Measurements from ENCODE around the gene CCDC13. TPM values are rescaled to one million over a fixed set of nuclear protein-coding genes. Genes with fewer than 3 reads are reported as not detected.

The CCDC13 gene
- total RNA-seq, 1 experiment from 2014 or later: 0.82 TPM

DNA sequence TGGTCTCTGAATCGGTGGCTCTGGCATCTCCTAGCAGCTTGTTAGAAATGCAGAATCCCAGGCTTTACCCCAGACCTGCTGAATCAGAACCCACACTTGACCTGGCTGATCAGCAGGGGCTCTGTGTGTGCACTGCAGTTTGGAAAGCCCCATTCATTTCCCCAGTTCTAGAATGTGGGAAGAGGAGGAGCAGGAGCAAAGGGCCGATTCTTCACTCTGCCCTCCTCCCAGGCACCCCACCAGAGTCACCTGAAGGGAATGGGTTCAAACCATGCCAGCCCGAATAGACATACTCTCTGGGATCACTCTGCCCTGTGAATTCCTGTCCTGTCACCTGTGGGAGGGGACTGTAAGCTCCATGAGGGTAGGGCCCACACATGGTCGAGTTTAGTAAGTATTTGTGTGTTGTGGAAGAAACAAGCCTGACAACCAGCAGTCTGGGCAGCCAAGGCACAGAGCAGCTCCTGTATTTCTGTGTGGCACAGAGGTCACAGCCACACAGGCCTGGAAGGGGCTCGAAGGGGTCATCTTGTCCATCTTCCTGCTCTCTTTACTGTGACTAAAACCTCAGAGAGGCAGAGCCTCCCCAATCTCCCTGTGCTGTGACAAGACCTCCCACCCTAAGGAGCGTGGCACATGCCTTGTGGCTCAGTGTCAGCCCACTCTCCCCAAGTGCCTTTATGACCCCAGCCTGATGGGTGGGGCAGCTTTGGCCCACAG lies 41.4 kb downstream of the CCDC13 start:
- Histone ChIP-seq H3K4me1 (ENCODE audit: control insufficient read depth, insufficient read depth, low read length) (no peaks in the 10 kb centered on the region), H3K27ac (ENCODE audit: low read length) (no peak overlapping the region), H3K9me3 (ENCODE audit: control insufficient read depth, insufficient read depth, low read depth, low read length) (no peaks in the 10 kb centered on the region), H3K36me3 (ENCODE audit: control insufficient read depth, insufficient read depth, low read length) (no peaks in the 10 kb centered on the region), H3K27me3 (ENCODE audit: control insufficient read depth, insufficient read depth, low read length) (no peaks in the 10 kb centered on the region), H3K4me3 (ENCODE audit: low read depth in 2 of 2, low read length in 2 of 2) (no peak overlapping the region)
- intact Hi-C loops (cut with micrococcal nuclease; ENCODE audit: unreplicated experiment): no loop called here
- POLR2A ChIA-PET: no interaction called here
- in situ Hi-C loops (cut with HindIII; ENCODE audit: low pct_unique_long_range_greater_than_20kb, low sequenced_read_pairs): no loop called here
- no peak for ATAC-seq
- no TSS peak for BruUV-seq (replicated peaks)
- DNase-seq (ENCODE audit: low read depth, low spot score): no peak
- TF ChIP-seq, protein P1, sequence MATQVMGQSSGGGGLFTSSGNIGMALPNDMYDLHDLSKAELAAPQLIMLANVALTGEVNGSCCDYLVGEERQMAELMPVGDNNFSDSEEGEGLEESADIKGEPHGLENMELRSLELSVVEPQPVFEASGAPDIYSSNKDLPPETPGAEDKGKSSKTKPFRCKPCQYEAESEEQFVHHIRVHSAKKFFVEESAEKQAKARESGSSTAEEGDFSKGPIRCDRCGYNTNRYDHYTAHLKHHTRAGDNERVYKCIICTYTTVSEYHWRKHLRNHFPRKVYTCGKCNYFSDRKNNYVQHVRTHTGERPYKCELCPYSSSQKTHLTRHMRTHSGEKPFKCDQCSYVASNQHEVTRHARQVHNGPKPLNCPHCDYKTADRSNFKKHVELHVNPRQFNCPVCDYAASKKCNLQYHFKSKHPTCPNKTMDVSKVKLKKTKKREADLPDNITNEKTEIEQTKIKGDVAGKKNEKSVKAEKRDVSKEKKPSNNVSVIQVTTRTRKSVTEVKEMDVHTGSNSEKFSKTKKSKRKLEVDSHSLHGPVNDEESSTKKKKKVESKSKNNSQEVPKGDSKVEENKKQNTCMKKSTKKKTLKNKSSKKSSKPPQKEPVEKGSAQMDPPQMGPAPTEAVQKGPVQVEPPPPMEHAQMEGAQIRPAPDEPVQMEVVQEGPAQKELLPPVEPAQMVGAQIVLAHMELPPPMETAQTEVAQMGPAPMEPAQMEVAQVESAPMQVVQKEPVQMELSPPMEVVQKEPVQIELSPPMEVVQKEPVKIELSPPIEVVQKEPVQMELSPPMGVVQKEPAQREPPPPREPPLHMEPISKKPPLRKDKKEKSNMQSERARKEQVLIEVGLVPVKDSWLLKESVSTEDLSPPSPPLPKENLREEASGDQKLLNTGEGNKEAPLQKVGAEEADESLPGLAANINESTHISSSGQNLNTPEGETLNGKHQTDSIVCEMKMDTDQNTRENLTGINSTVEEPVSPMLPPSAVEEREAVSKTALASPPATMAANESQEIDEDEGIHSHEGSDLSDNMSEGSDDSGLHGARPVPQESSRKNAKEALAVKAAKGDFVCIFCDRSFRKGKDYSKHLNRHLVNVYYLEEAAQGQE (IDR thresholded peaks at IDR 0.05; ENCODE audit: insufficient read depth in 1 of 2, low read depth in 2 of 2, low read length in 1 of 2): no peak
- TF ChIP-seq POLR2AphosphoS5 (IDR thresholded peaks at IDR 0.05; ENCODE audit: low read depth, low read length): no peak
- no peak for TF ChIP-seq TCF7L2 (IDR thresholded peaks at IDR 0.05; ENCODE audit: low read depth, low read length)
- TF ChIP-seq SIN3A (IDR thresholded peaks at IDR 0.05; ENCODE audit: borderline replicate concordance, insufficient read depth, low read depth, low read length): no peak
- no peak for TF ChIP-seq CTCF (IDR thresholded peaks at IDR 0.05)
- CTCF ChIA-PET: no interaction called here

DNA sequence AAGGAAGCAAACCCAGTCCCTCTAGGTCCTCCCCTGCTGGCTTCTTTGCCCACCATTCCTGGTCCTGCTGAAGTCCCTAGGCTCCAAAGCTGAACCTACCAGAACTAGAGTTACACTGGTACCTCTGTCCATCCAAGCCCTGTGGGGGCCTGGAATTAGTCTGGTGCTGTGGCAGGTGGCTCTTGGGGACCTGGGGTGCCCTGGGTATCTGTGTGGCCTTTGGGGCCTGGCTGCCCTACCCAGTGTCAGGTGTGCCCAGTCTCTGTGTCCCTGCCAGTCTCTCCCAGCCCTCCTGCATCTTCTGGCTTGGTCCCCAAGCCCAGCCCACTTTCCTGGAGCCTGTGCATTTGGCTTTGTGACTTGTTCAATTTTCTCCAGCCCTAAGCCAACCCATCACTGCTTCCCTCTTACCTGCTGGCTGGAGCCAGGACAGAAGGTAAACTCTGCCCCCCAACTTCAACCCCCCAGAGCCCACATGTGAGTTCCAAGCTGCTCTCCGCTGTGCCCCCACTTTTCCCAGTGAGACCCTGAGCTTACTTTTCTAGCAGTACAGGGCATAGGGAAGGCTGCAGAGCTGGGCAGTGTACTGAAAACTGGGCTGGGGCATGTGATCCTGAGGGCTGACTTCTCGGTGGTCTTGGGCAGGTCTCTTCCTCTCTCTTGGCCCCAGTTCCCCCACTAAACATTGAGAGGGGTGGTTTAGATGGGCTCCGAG lies 42.2 kb downstream of the CCDC13 start:
- H3K27ac ChIP-seq (ENCODE audit: low read length): no peak overlapping the region
- CTCF ChIA-PET: no interaction called here
- in situ Hi-C loops (cut with HindIII; ENCODE audit: low pct_unique_long_range_greater_than_20kb, low sequenced_read_pairs): no loop called here
- no peaks in the 10 kb centered on the region for H3K9me3 ChIP-seq (ENCODE audit: control insufficient read depth, insufficient read depth, low read depth, low read length)
- no peaks in the 10 kb centered on the region for H3K27me3 ChIP-seq (ENCODE audit: control insufficient read depth, insufficient read depth, low read length)
- TF ChIP-seq POLR2AphosphoS5 (IDR thresholded peaks at IDR 0.05; ENCODE audit: low read depth, low read length) (no peak), CTCF (IDR thresholded peaks at IDR 0.05) (no peak), TCF7L2 (IDR thresholded peaks at IDR 0.05; ENCODE audit: low read depth, low read length) (no peak), SIN3A (IDR thresholded peaks at IDR 0.05; ENCODE audit: borderline replicate concordance, insufficient read depth, low read depth, low read length) (no peak)
- DNase-seq (ENCODE audit: low read depth, low spot score) (no peak), ATAC-seq (no peak)
- POLR2A ChIA-PET: no interaction called here
- H3K4me3 ChIP-seq (ENCODE audit: low read depth in 2 of 2, low read length in 2 of 2): no peak overlapping the region
- intact Hi-C loops (cut with micrococcal nuclease; ENCODE audit: unreplicated experiment): no loop called here
- no peaks in the 10 kb centered on the region for H3K4me1 ChIP-seq (ENCODE audit: control insufficient read depth, insufficient read depth, low read length)
- no peaks in the 10 kb centered on the region for H3K36me3 ChIP-seq (ENCODE audit: control insufficient read depth, insufficient read depth, low read length)
- no TSS peak for BruUV-seq (replicated peaks)
